Suprapubic skin (tissue), 4 donors: Measurements from ENCODE around the gene MID1IP1. TPM values are rescaled to one million over a fixed set of nuclear protein-coding genes. Genes with fewer than 3 reads are reported as not detected.

Experiments
- DNase-seq, 2 donors: peaks; one replicate each; pipeline ENCODE4 v3.0.0-alpha.2; 2019; ENCODE audit warnings: low spot score in 2 of 2
- H3K27ac ChIP-seq: fragments of 200-600 bp; sonication (generic); one replicate; pipeline ENCODE4 v1.5.1; 2019
- H3K27me3 ChIP-seq: fragments of 200-600 bp; sonication (generic); one replicate; pipeline ENCODE4 v1.5.1; 2019
- H3K36me3 ChIP-seq: fragments of 200-600 bp; sonication (generic); one replicate; pipeline ENCODE4 v1.5.1; 2019
- H3K4me1 ChIP-seq: fragments of 200-600 bp; sonication (generic); one replicate; pipeline ENCODE4 v1.5.1; 2019
- H3K4me3 ChIP-seq: fragments of 200-600 bp; sonication (generic); one replicate; pipeline ENCODE4 v1.5.1; 2019; ENCODE audit warnings: mild to moderate bottlenecking
- H3K9me3 ChIP-seq: fragments of 200-600 bp; sonication (generic); one replicate; pipeline ENCODE4 v1.5.1; 2019
- CTCF ChIP-seq, 2 donors: fragments of 200-600 bp in 1 of 2; fragments of 450-650 bp in 1 of 2; sonication (generic) in 1 of 2; IDR thresholded peaks; one replicate each; pipeline ENCODE4 v1.5.1; 2016 to 2019; ENCODE audit warnings: antibody characterized with exemption in 2 of 2, mild to moderate bottlenecking in 1 of 2, moderate library complexity in 1 of 2
- EP300 ChIP-seq: sonication (generic); formaldehyde crosslinking; IDR thresholded peaks from one replicate; pipeline ENCODE4 v1.6.1; 2017; ENCODE audit warnings: antibody characterized with exemption
- POLR2A ChIP-seq, 2 donors: fragments of 450-650 bp; IDR thresholded peaks; one replicate each; pipeline ENCODE4 v1.6.1; 2017; ENCODE audit warnings: antibody characterized with exemption in 2 of 2, mild to moderate bottlenecking in 2 of 2, moderate library complexity in 2 of 2
- POLR2AphosphoS5 ChIP-seq, 3 donors: sonication (generic); formaldehyde crosslinking; IDR thresholded peaks; one replicate each; pipeline ENCODE4 v1.6.1; 2017; ENCODE audit warnings: antibody characterized with exemption in 3 of 3
- WGBS: methylation state at CpG from one replicate; pipeline ENCODE4 v1.1.5; 2018; 5-methylcytosine and 5-hydroxymethylcytosine counted together
- total RNA-seq, 4 donors: library from RNA; depleted of rRNA; stranded (reverse); fragments of >200 nt; gene quantifications; one replicate each; pipeline ENCODE4 v1.1.0, GENCODE V29; 2016

The MID1IP1 gene
- total RNA-seq, 4 donors from 2014 or later, result 25.9 to 57.1 (median 35.7) TPM

GRCh38 chrX:38820751-38821150 lies 19.5 kb downstream of the MID1IP1 start:
- Histone ChIP-seq H3K4me1 (peaks cover 10% of the 10 kb centered on the region), H3K27ac (no peak overlapping the region), H3K4me3 (no peak overlapping the region), H3K27me3 (no peaks in the 10 kb centered on the region), H3K9me3 (no peaks in the 10 kb centered on the region), H3K36me3 (no peaks in the 10 kb centered on the region)
- DNase-seq, result no peak
- WGBS, result 62% methylated on average over 2 of the region's 2 CpGs
- TF ChIP-seq CTCF (IDR thresholded peaks at IDR 0.05), result no peak

- WGBS, result 73% methylated on average over 2 of the region's 2 CpGs
- no peaks in the 10 kb centered on the region for H3K27me3 ChIP-seq
- TF ChIP-seq POLR2A (IDR thresholded peaks at IDR 0.05) (no peak), EP300 (no peak), CTCF (IDR thresholded peaks at IDR 0.05) (no peak), POLR2AphosphoS5 (IDR thresholded peaks at IDR 0.05) (no peak)
- no peak overlapping the region for H3K27ac ChIP-seq
- no peak for DNase-seq
- no peaks in the 10 kb centered on the region for H3K36me3 ChIP-seq
- H3K4me3 ChIP-seq, result no peak overlapping the region
- H3K4me1 ChIP-seq, result no peaks in the 10 kb centered on the region
- H3K9me3 ChIP-seq, result no peaks in the 10 kb centered on the region
These were observed 22.9 kb downstream of the MID1IP1 start for GRCh38 chrX:38824176-38824575.

- 80% methylated on average over 2 of the region's 2 CpGs for WGBS
- H3K36me3 ChIP-seq, result no peaks in the 10 kb centered on the region
- H3K9me3 ChIP-seq, result no peaks in the 10 kb centered on the region
- H3K27me3 ChIP-seq, result no peaks in the 10 kb centered on the region
- no peaks in the 10 kb centered on the region for H3K4me1 ChIP-seq
- no peak overlapping the region for H3K27ac ChIP-seq
- no peak overlapping the region for H3K4me3 ChIP-seq
- no peak for TF ChIP-seq EP300
- TF ChIP-seq POLR2A (IDR thresholded peaks at IDR 0.05), result no peak
- DNase-seq, result no peak
These were observed 30.7 kb downstream of the MID1IP1 start for GRCh38 chrX:38831949-38832348.

- H3K4me1 ChIP-seq, result no peaks in the 10 kb centered on the region
- TF ChIP-seq CTCF (IDR thresholded peaks at IDR 0.05), result no peak
- TF ChIP-seq POLR2AphosphoS5 (IDR thresholded peaks at IDR 0.05), result no peak
- no peak for TF ChIP-seq POLR2A (IDR thresholded peaks at IDR 0.05)
- TF ChIP-seq EP300, result no peak
- H3K36me3 ChIP-seq, result no peaks in the 10 kb centered on the region
- H3K27ac ChIP-seq, result no peak overlapping the region
- DNase-seq, result no peak
- no peaks in the 10 kb centered on the region for H3K9me3 ChIP-seq
- H3K4me3 ChIP-seq, result no peak overlapping the region
- no peaks in the 10 kb centered on the region for H3K27me3 ChIP-seq
- WGBS, result 87% methylated on average over 2 of the region's 2 CpGs
These were observed 36.1 kb downstream of the MID1IP1 start for GRCh38 chrX:38837389-38837788.

GRCh38 chrX:38839277-38839676 lies 38.0 kb downstream of the MID1IP1 start:
- 83% methylated on average over 3 of the region's 3 CpGs for WGBS
- H3K4me1 ChIP-seq, result no peaks in the 10 kb centered on the region
- H3K27me3 ChIP-seq, result no peaks in the 10 kb centered on the region
- no peak for DNase-seq
- no peaks in the 10 kb centered on the region for H3K9me3 ChIP-seq
- no peak overlapping the region for H3K4me3 ChIP-seq
- H3K27ac ChIP-seq, result no peak overlapping the region
- TF ChIP-seq POLR2AphosphoS5 (IDR thresholded peaks at IDR 0.05) (no peak), CTCF (IDR thresholded peaks at IDR 0.05) (no peak), POLR2A (IDR thresholded peaks at IDR 0.05) (no peak), EP300 (no peak)
- no peaks in the 10 kb centered on the region for H3K36me3 ChIP-seq

GRCh38 chrX:38839944-38840343 lies 38.7 kb downstream of the MID1IP1 start:
- H3K9me3 ChIP-seq, result no peaks in the 10 kb centered on the region
- H3K27me3 ChIP-seq, result no peaks in the 10 kb centered on the region
- 41% methylated on average over 1 of the region's 1 CpG for WGBS
- H3K4me1 ChIP-seq, result no peaks in the 10 kb centered on the region
- no peaks in the 10 kb centered on the region for H3K36me3 ChIP-seq
- no peak overlapping the region for H3K27ac ChIP-seq
- no peak for DNase-seq
- H3K4me3 ChIP-seq, result no peak overlapping the region
- no peak for TF ChIP-seq POLR2AphosphoS5 (IDR thresholded peaks at IDR 0.05)
- TF ChIP-seq POLR2A (IDR thresholded peaks at IDR 0.05), result no peak
- no peak for TF ChIP-seq EP300
- TF ChIP-seq CTCF (IDR thresholded peaks at IDR 0.05), result no peak
